BLaER1 (cell line): Measurements from ENCODE around the gene COL24A1.
"Not testable (repeated sequence)": the region's sequence is repeated elsewhere in the genome, so short reads cannot be mapped to it uniquely, and the experiment has no call there.

Experiments used
- H3K27ac ChIP-seq: shearing (Covaris generic); formaldehyde crosslinking; 2 replicates; pipeline ENCODE4 v1.8.1; 2022
- H3K27me3 ChIP-seq: shearing (Covaris generic); formaldehyde crosslinking; 2 replicates; pipeline ENCODE4 v1.8.1; 2022
- H3K36me3 ChIP-seq: shearing (Covaris generic); formaldehyde crosslinking; 2 replicates; pipeline ENCODE4 v1.8.1; 2022
- H3K4me1 ChIP-seq: shearing (Covaris generic); formaldehyde crosslinking; 2 replicates; pipeline ENCODE4 v1.8.1; 2022
- H3K4me2 ChIP-seq: shearing (Covaris generic); formaldehyde crosslinking; 2 replicates; pipeline ENCODE4 v1.8.1; 2022
- H3K4me3 ChIP-seq: shearing (Covaris generic); formaldehyde crosslinking; 2 replicates; pipeline ENCODE4 v1.8.1; 2022
- H3K9ac ChIP-seq: shearing (Covaris generic); formaldehyde crosslinking; 2 replicates; pipeline ENCODE4 v1.8.1; 2022
- H3K9me3 ChIP-seq: shearing (Covaris generic); formaldehyde crosslinking; 2 replicates; pipeline ENCODE4 v1.8.1; 2022
- H4K20me1 ChIP-seq: shearing (Covaris generic); formaldehyde crosslinking; 2 replicates; pipeline ENCODE4 v1.8.1; 2022
- Cebpa-rat ChIP-seq: shearing (Covaris generic); IDR thresholded peaks from 2 replicates; pipeline ENCODE4 v1.8.1; 2022

The COL24A1 gene

GRCh38 chr1:85865213-85865612 lies 291.4 kb downstream of the COL24A1 start:
- H3K36me3 ChIP-seq = no peaks in the 10 kb centered on the region
- H3K9me3 ChIP-seq = no peaks in the 10 kb centered on the region
- H4K20me1 ChIP-seq = no peaks in the 10 kb centered on the region
- no peak overlapping the region for H3K9ac ChIP-seq
- H3K27me3 ChIP-seq = no peaks in the 10 kb centered on the region
- TF ChIP-seq Cebpa-rat = no peak
- H3K4me2 ChIP-seq = no peak overlapping the region
- no peak overlapping the region for H3K4me3 ChIP-seq
- H3K4me1 ChIP-seq = no peaks in the 10 kb centered on the region
- no peak overlapping the region for H3K27ac ChIP-seq

GRCh38 chr1:85864727-85865126 lies 291.8 kb downstream of the COL24A1 start:
- Histone ChIP-seq H3K4me1 (no peaks in the 10 kb centered on the region), H3K27me3 (no peaks in the 10 kb centered on the region), H3K9me3 (no peaks in the 10 kb centered on the region), H3K4me2 (no peak overlapping the region), H3K27ac (no peak overlapping the region), H3K9ac (no peak overlapping the region), H4K20me1 (no peaks in the 10 kb centered on the region), H3K36me3 (no peaks in the 10 kb centered on the region), H3K4me3 (no peak overlapping the region)
- no peak for TF ChIP-seq Cebpa-rat

GRCh38 chr1:85863639-85864038 lies 292.9 kb downstream of the COL24A1 start:
- H3K4me2 ChIP-seq, H3K4me1 ChIP-seq, H3K4me3 ChIP-seq, H3K9ac ChIP-seq, H4K20me1 ChIP-seq, H3K9me3 ChIP-seq, H3K27me3 ChIP-seq, H3K27ac ChIP-seq, H3K36me3 ChIP-seq: not testable (repeated sequence)

- Histone ChIP-seq H4K20me1 (no peaks in the 10 kb centered on the region), H3K27ac (no peak overlapping the region), H3K36me3 (no peaks in the 10 kb centered on the region), H3K27me3 (no peaks in the 10 kb centered on the region), H3K9ac (no peak overlapping the region), H3K9me3 (no peaks in the 10 kb centered on the region), H3K4me1 (no peaks in the 10 kb centered on the region), H3K4me3 (no peak overlapping the region), H3K4me2 (no peak overlapping the region)
- no peak for TF ChIP-seq Cebpa-rat
Observed at GRCh38 chr1:85862456-85862855, 294.1 kb downstream of the COL24A1 start.

GRCh38 chr1:85857991-85858390 lies 298.6 kb downstream of the COL24A1 start:
- TF ChIP-seq Cebpa-rat = no peak
- Histone ChIP-seq H3K27ac (no peak overlapping the region), H3K36me3 (no peaks in the 10 kb centered on the region), H3K9ac (no peak overlapping the region), H3K4me2 (no peak overlapping the region), H3K9me3 (no peaks in the 10 kb centered on the region), H3K4me1 (no peaks in the 10 kb centered on the region), H3K4me3 (no peak overlapping the region), H4K20me1 (no peaks in the 10 kb centered on the region), H3K27me3 (no peaks in the 10 kb centered on the region)

- Histone ChIP-seq H3K4me3 (no peak overlapping the region), H3K27ac (no peak overlapping the region), H3K4me2 (no peak overlapping the region), H3K27me3 (no peaks in the 10 kb centered on the region), H3K9me3 (no peaks in the 10 kb centered on the region), H3K9ac (no peak overlapping the region), H3K4me1 (0 out of 2 replicates have a peak, but pooled peaks cover 5% of the 10 kb centered on the region), H3K36me3 (no peaks in the 10 kb centered on the region), H4K20me1 (no peaks in the 10 kb centered on the region)
- TF ChIP-seq Cebpa-rat = no peak
Observed at GRCh38 chr1:85850238-85850637, 306.3 kb downstream of the COL24A1 start.

- no peak for TF ChIP-seq Cebpa-rat
Observed at GRCh38 chr1:85849660-85850059, 306.9 kb downstream of the COL24A1 start.

GRCh38 chr1:85847356-85847755 lies 309.2 kb downstream of the COL24A1 start:
- H4K20me1 ChIP-seq = no peaks in the 10 kb centered on the region
- H3K4me3 ChIP-seq = no peak overlapping the region
- H3K9ac ChIP-seq = no peak overlapping the region
- H3K36me3 ChIP-seq = no peaks in the 10 kb centered on the region
- no peaks in the 10 kb centered on the region for H3K27me3 ChIP-seq
- no peak overlapping the region for H3K4me2 ChIP-seq
- H3K27ac ChIP-seq = no peak overlapping the region
- H3K4me1 ChIP-seq = 0 out of 2 replicates have a peak, but pooled peaks cover 5% of the 10 kb centered on the region
- H3K9me3 ChIP-seq = no peaks in the 10 kb centered on the region
- TF ChIP-seq Cebpa-rat = no peak

More at GRCh38 chr1:85849660-85850059, 306.9 kb downstream of the COL24A1 start:
- Histone ChIP-seq H3K27ac (no peak overlapping the region), H3K4me2 (no peak overlapping the region), H3K36me3 (no peaks in the 10 kb centered on the region), H3K4me3 (no peak overlapping the region), H3K9me3 (no peaks in the 10 kb centered on the region), H4K20me1 (no peaks in the 10 kb centered on the region), H3K4me1 (0 out of 2 replicates have a peak, but pooled peaks cover 5% of the 10 kb centered on the region), H3K9ac (no peak overlapping the region), H3K27me3 (no peaks in the 10 kb centered on the region)

GRCh38 chr1:85846706-85847105 lies 309.9 kb downstream of the COL24A1 start:
- H3K36me3 ChIP-seq = no peaks in the 10 kb centered on the region
- H3K4me2 ChIP-seq = no peak overlapping the region
- H3K4me3 ChIP-seq = no peak overlapping the region
- H3K9ac ChIP-seq = no peak overlapping the region
- no peaks in the 10 kb centered on the region for H4K20me1 ChIP-seq
- 0 out of 2 replicates have a peak, but pooled peaks cover 5% of the 10 kb centered on the region for H3K4me1 ChIP-seq
- H3K27ac ChIP-seq = no peak overlapping the region
- no peaks in the 10 kb centered on the region for H3K27me3 ChIP-seq
- no peak for TF ChIP-seq Cebpa-rat
- H3K9me3 ChIP-seq = no peaks in the 10 kb centered on the region

GRCh38 chr1:85839459-85839858 lies 317.1 kb downstream of the COL24A1 start:
- H3K27ac ChIP-seq = no peak overlapping the region
- no peaks in the 10 kb centered on the region for H3K36me3 ChIP-seq
- peaks cover 7% of the 10 kb centered on the region; the same call in 1 of the 2 replicates for H3K4me1 ChIP-seq
- no peak overlapping the region for H3K9ac ChIP-seq
- H3K4me2 ChIP-seq = no peak overlapping the region
- H3K27me3 ChIP-seq = no peaks in the 10 kb centered on the region
- no peaks in the 10 kb centered on the region for H3K9me3 ChIP-seq
- no peak overlapping the region for H3K4me3 ChIP-seq
- no peaks in the 10 kb centered on the region for H4K20me1 ChIP-seq
- no peak for TF ChIP-seq Cebpa-rat

- Histone ChIP-seq H3K4me1 (peaks cover 7% of the 10 kb centered on the region; the same call in 1 of the 2 replicates), H3K9ac (no peak overlapping the region), H3K27me3 (no peaks in the 10 kb centered on the region), H3K4me3 (no peak overlapping the region), H3K9me3 (no peaks in the 10 kb centered on the region), H4K20me1 (no peaks in the 10 kb centered on the region), H3K4me2 (peak overlapping the region; percentile 17; the same call in 1 of the 2 replicates), H3K36me3 (no peaks in the 10 kb centered on the region), H3K27ac (no peak overlapping the region)
- no peak for TF ChIP-seq Cebpa-rat
Observed at GRCh38 chr1:85838238-85838637, 318.3 kb downstream of the COL24A1 start.
